HEK293 (cell line): ENCODE data around the gene PHACTR3.

ENCODE experiments used
- CTCF ChIA-PET: fragments of 350-600 bp; formaldehyde crosslinking; extraction: SDS; loops from one replicate; lab custom pipeline; 2021; ENCODE audit warnings: antibody characterized with exemption; lab: Yijun Ruan, JAX
- POLR2A ChIA-PET: fragments of 300-600 bp; formaldehyde crosslinking; extraction: SDS; loops from one replicate; lab custom pipeline; 2020; ENCODE audit warnings: antibody characterized with exemption, inconsistent platforms; lab: Yijun Ruan, JAX
- H3K27ac ChIP-seq: fragments of 200-500 bp; sonication (Bioruptor generic); 2 replicates; pipeline ENCODE4 v1.5.1; 2014; ENCODE audit warnings: low read depth, low read length, control low read depth, inconsistent platforms; ENCODE audit errors: extremely low read depth
- H3K36me3 ChIP-seq, 2 experiments: fragments of 200-500 bp in 1 of 2; sonication (Bioruptor generic) in 1 of 2; 1 replicate in 1 of 2; 2 replicates in 1 of 2; pipeline ENCODE4 v1.5.1; 2014 to 2017; ENCODE audit warnings: inconsistent platforms in 2 of 2, low read length in 2 of 2; ENCODE audit not compliant: control insufficient read depth in 2 of 2, insufficient read depth in 1 of 2
- H3K4me1 ChIP-seq: fragments of 200-500 bp; sonication (Bioruptor generic); 2 replicates; pipeline ENCODE4 v1.5.1; 2014; ENCODE audit warnings: mild to moderate bottlenecking, low read length, inconsistent platforms; ENCODE audit not compliant: control insufficient read depth, insufficient read depth
- H3K4me3 ChIP-seq: 2 replicates; pipeline ENCODE4 v1.5.1; 2011; ENCODE audit warnings: low read depth, mild to moderate bottlenecking, control low read depth, low read length, moderate library complexity
- H3K9me3 ChIP-seq: fragments of 200-500 bp; sonication (Bioruptor generic); 2 replicates; pipeline ENCODE4 v1.5.1; 2014; ENCODE audit warnings: low read depth, low read length, inconsistent platforms; ENCODE audit not compliant: control insufficient read depth, insufficient read depth
- INSM2 ChIP-seq: fragments of 450-650 bp; formaldehyde crosslinking; IDR thresholded peaks from 2 replicates; pipeline ENCODE4 v1.5.1; 2016; ENCODE audit warnings: missing biosample characterization, missing genetic modification characterization
- MEIS1 ChIP-seq: sonication (generic); formaldehyde crosslinking; IDR thresholded peaks from 2 replicates; pipeline ENCODE4 v1.8.1; 2022; ENCODE audit warnings: missing genetic modification reagents, mild to moderate bottlenecking, borderline replicate concordance
- TCF7L2 ChIP-seq: IDR thresholded peaks from 2 replicates; pipeline ENCODE4 v1.6.1; 2011; ENCODE audit warnings: low read depth, mild to moderate bottlenecking, inconsistent platforms, low read length, moderate library complexity, borderline replicate concordance
- ZBTB17 ChIP-seq: fragments of 450-650 bp; formaldehyde crosslinking; IDR thresholded peaks from 2 replicates; pipeline ENCODE4 v1.5.1; 2016; ENCODE audit warnings: missing biosample characterization, missing genetic modification characterization
- ZBTB49 ChIP-seq: fragments of 450-650 bp; formaldehyde crosslinking; IDR thresholded peaks from 2 replicates; pipeline ENCODE4 v1.5.1; 2016; ENCODE audit warnings: missing biosample characterization, missing genetic modification characterization, low read depth
- ZFHX2 ChIP-seq: fragments of 450-650 bp; formaldehyde crosslinking; conservative IDR thresholded peaks from 2 replicates; pipeline ENCODE4 v1.5.1; 2016; ENCODE audit warnings: missing biosample characterization, missing genetic modification characterization
- ZNF112 ChIP-seq: fragments of 450-650 bp; formaldehyde crosslinking; IDR thresholded peaks from 2 replicates; pipeline ENCODE4 v1.5.0; 2017; ENCODE audit warnings: missing biosample characterization, missing genetic modification characterization
- ZNF248 ChIP-seq: fragments of 450-650 bp; formaldehyde crosslinking; IDR thresholded peaks from 2 replicates; pipeline ENCODE4 v1.5.1; 2017; ENCODE audit warnings: missing biosample characterization, missing genetic modification characterization
- ZNF26 ChIP-seq: fragments of 450-650 bp; formaldehyde crosslinking; IDR thresholded peaks from 2 replicates; pipeline ENCODE4 v1.5.1; 2016; ENCODE audit warnings: missing biosample characterization, missing genetic modification characterization
- ZNF354C ChIP-seq: fragments of 450-650 bp; formaldehyde crosslinking; IDR thresholded peaks from 2 replicates; pipeline ENCODE4 v1.5.1; 2016; ENCODE audit warnings: missing biosample characterization, missing genetic modification characterization, low read depth, borderline replicate concordance
- ZNF529 ChIP-seq: fragments of 450-650 bp; formaldehyde crosslinking; IDR thresholded peaks from 2 replicates; pipeline ENCODE4 v1.5.1; 2017; ENCODE audit warnings: missing genetic modification characterization, missing biosample characterization; ENCODE audit not compliant: insufficient replicate concordance
- ZNF580 ChIP-seq: fragments of 450-650 bp; formaldehyde crosslinking; IDR thresholded peaks from 2 replicates; pipeline ENCODE4 v1.5.1; 2016; ENCODE audit warnings: missing biosample characterization, missing genetic modification characterization
- ZNF600 ChIP-seq: fragments of 450-650 bp; formaldehyde crosslinking; IDR thresholded peaks from 2 replicates; pipeline ENCODE4 v1.5.1; 2016; ENCODE audit warnings: missing biosample characterization, missing genetic modification characterization
- ZNF639 ChIP-seq: fragments of 450-650 bp; formaldehyde crosslinking; IDR thresholded peaks from 2 replicates; pipeline ENCODE4 v1.5.1; 2016; ENCODE audit warnings: missing biosample characterization, missing genetic modification characterization
- ZNF792 ChIP-seq: fragments of 450-650 bp; formaldehyde crosslinking; IDR thresholded peaks from 2 replicates; pipeline ENCODE4 v1.5.1; 2016; ENCODE audit warnings: missing biosample characterization, missing genetic modification characterization
- ZSCAN5A ChIP-seq: fragments of 450-650 bp; formaldehyde crosslinking; IDR thresholded peaks from 2 replicates; pipeline ENCODE4 v1.5.1; 2016; ENCODE audit warnings: missing biosample characterization, missing genetic modification characterization

Gene PHACTR3

GRCh38 chr20:59643615-59644061 is 39.3 kb downstream of the PHACTR3 start (continued):
- TF ChIP-seq ZBTB49 (no peak), ZFHX2 (tag by site-specific recombination) (no peak), ZNF354C (tag by site-specific recombination) (no peak)
- TF ChIP-seq, all 188 proteins: peak for 0

- CTCF ChIA-PET = no interaction called here
- no peak overlapping the region for H3K4me3 ChIP-seq
Observed at GRCh38 chr20:59644371-59644939, 40.1 kb downstream of the PHACTR3 start.

More at GRCh38 chr20:59644371-59644939, 40.1 kb downstream of the PHACTR3 start:
- POLR2A ChIA-PET = no interaction called here
- Histone ChIP-seq H3K27ac (no peak overlapping the region), H3K4me1 (no peaks in the 10 kb centered on the region), H3K9me3 (no peaks in the 10 kb centered on the region), H3K36me3 (no peaks in the 10 kb centered on the region)
- TF ChIP-seq ZSCAN5A (tag by site-specific recombination) = no peak
- TF ChIP-seq ZNF248 (tag by site-specific recombination) = no peak
- TF ChIP-seq ZNF600 (tag by site-specific recombination) = no peak
- TF ChIP-seq ZNF639 (tag by site-specific recombination) = no peak
- no peak for TF ChIP-seq ZBTB17 (tag by site-specific recombination)
- no peak for TF ChIP-seq ZNF792 (tag by site-specific recombination)
- no peak for TF ChIP-seq ZNF580 (tag by site-specific recombination)
- no peak for TF ChIP-seq ZNF112 (tag by site-specific recombination)
- no peak for TF ChIP-seq ZNF26 (tag by site-specific recombination)
- TF ChIP-seq ZNF529 = no peak
- TF ChIP-seq TCF7L2 = no peak
- TF ChIP-seq MEIS1 (CRISPR knock-in tag) = no peak
- no peak for TF ChIP-seq INSM2 (tag by site-specific recombination)
